Breast epithelium (tissue), 4 donors: ENCODE results near the gene FITM1. TPM values are rescaled to one million over a fixed set of nuclear protein-coding genes. Genes with fewer than 3 reads are reported as not detected.

ENCODE experiments used
- DNase-seq, 2 donors: peaks; one replicate each; pipeline ENCODE4 v3.0.0-alpha.2; 2019; ENCODE audit warnings: low spot score in 2 of 2
- H3K27ac ChIP-seq, 2 donors: fragments of 200-600 bp; sonication (generic) in 1 of 2; one replicate each; pipeline ENCODE4 v1.5.1; 2016 to 2019; ENCODE audit warnings: mild to moderate bottlenecking in 1 of 2
- H3K27me3 ChIP-seq, 2 donors: fragments of 200-600 bp; sonication (generic) in 1 of 2; one replicate each; pipeline versions ENCODE4 v1.5.1 to v1.6.0; 2017 to 2019; ENCODE audit warnings: control low read depth in 1 of 2, mild to moderate bottlenecking in 1 of 2
- H3K36me3 ChIP-seq: fragments of 200-600 bp; one replicate; pipeline ENCODE4 v1.5.1; 2019
- H3K4me1 ChIP-seq, 2 donors: fragments of 200-600 bp; sonication (generic); one replicate each; pipeline ENCODE4 v1.5.1; 2016 to 2019; ENCODE audit warnings: control low read depth in 1 of 2
- H3K4me3 ChIP-seq, 3 donors: fragments of 200-600 bp; sonication (generic); 1 replicate in 2 of 3; 2 replicates in 1 of 3; pipeline ENCODE4 v1.5.1; 2016 to 2019; ENCODE audit warnings: mild to moderate bottlenecking in 3 of 3, moderate library complexity in 2 of 3
- H3K9me3 ChIP-seq, 2 donors: fragments of 200-600 bp; sonication (generic) in 1 of 2; one replicate each; pipeline ENCODE4 v1.5.1; 2016 to 2019; ENCODE audit warnings: control low read depth in 1 of 2
- CTCF ChIP-seq, 3 donors: fragments of 450-650 bp; IDR thresholded peaks; one replicate each; pipeline ENCODE4 v1.5.1; 2016 to 2017; ENCODE audit warnings: antibody characterized with exemption in 3 of 3, mild to moderate bottlenecking in 3 of 3, moderate library complexity in 3 of 3
- POLR2A ChIP-seq: fragments of 450-650 bp; IDR thresholded peaks from one replicate; pipeline ENCODE4 v1.6.1; 2016; ENCODE audit warnings: antibody characterized with exemption, mild to moderate bottlenecking, moderate library complexity
- POLR2AphosphoS5 ChIP-seq, 3 donors: sonication (generic); formaldehyde crosslinking; IDR thresholded peaks; one replicate each; pipeline ENCODE4 v1.6.1; 2017; ENCODE audit warnings: antibody characterized with exemption in 3 of 3
- intact Hi-C: fragments of 100-400 bp; cut with DNase I; formaldehyde crosslinking; loops from one replicate; pipeline ENCODE4 v1.15.1; 2023; ENCODE audit warnings: low total_unique reads
- total RNA-seq, 3 donors: library from RNA; depleted of rRNA; stranded (reverse); fragments of >200 nt; gene quantifications; one replicate each; pipeline ENCODE4 v1.1.0, GENCODE V29; 2016

Gene FITM1
- total RNA-seq, 3 donors from 2014 or later = 1.2 to 2.6 (median 1.6) TPM

- Histone ChIP-seq H3K4me3 (no peak overlapping the region), H3K4me1 (no peaks in the 10 kb centered on the region), H3K27me3 (no peaks in the 10 kb centered on the region), H3K27ac (peak overlapping the region; percentile 66 to 83), H3K9me3 (no peaks in the 10 kb centered on the region), H3K36me3 (peaks cover 8% of the 10 kb centered on the region)
- TF ChIP-seq POLR2AphosphoS5 (IDR thresholded peaks at IDR 0.05) = no peak
- no peak for TF ChIP-seq CTCF (IDR thresholded peaks at IDR 0.05)
- no peak for TF ChIP-seq POLR2A
- no peak for DNase-seq
- intact Hi-C loops = no loop called here
Observed at GRCh38 chr14:24179961-24180796, 49.7 kb downstream of the FITM1 start.

GRCh38 chr14:24181371-24182077 is 51.1 kb downstream of the FITM1 start:
- Histone ChIP-seq H3K4me1 (no peaks in the 10 kb centered on the region), H3K36me3 (peaks cover 7% of the 10 kb centered on the region), H3K27me3 (no peaks in the 10 kb centered on the region), H3K9me3 (no peaks in the 10 kb centered on the region), H3K27ac (no peak overlapping the region), H3K4me3 (no peak overlapping the region)
- intact Hi-C loops = no loop called here
- TF ChIP-seq POLR2A (no peak), POLR2AphosphoS5 (IDR thresholded peaks at IDR 0.05) (no peak), CTCF (IDR thresholded peaks at IDR 0.05) (no peak)
- no peak for DNase-seq

Other genes with a start within 250 kb of the FITM1 start
- 10 to 100 TPM; 38.4 to 48.8 (median 40.0) TPM for gene DHRS4, start 176.9 kb upstream of the FITM1 start, total RNA-seq
- gene DHRS4L2, start 141.7 kb upstream of the FITM1 start, total RNA-seq = 10 to 100 TPM; 13.4 to 22.9 (median 16.8) TPM
- under 1 TPM; 0.16 to 0.98 (median 0.73) TPM for gene CARMIL3, start 78.7 kb upstream of the FITM1 start, total RNA-seq
- not detected for gene CPNE6, start 59.1 kb upstream of the FITM1 start, total RNA-seq
- gene PCK2, start 36.3 kb upstream of the FITM1 start, total RNA-seq = 10 to 100 TPM; 20.5 to 51.5 (median 24.3) TPM
- 10 to 100 TPM; 78.6 to 81.6 (median 80.9) TPM for gene DCAF11, start 15.9 kb upstream of the FITM1 start, total RNA-seq
- 1 to 10 TPM; 2.1 to 5.6 (median 2.5) TPM for gene NRL, start 15.7 kb upstream of the FITM1 start, total RNA-seq
- 100 to 1,000 TPM in 2 of 3 donors, 10 to 100 TPM in 1; 91.1 to 151 (median 135) TPM for gene PSME1, start 5.5 kb downstream of the FITM1 start, total RNA-seq
- 10 to 100 TPM; 13.4 to 19.0 (median 16.5) TPM for gene EMC9, start 10.9 kb downstream of the FITM1 start, total RNA-seq
- 10 to 100 TPM; 22.1 to 69.2 (median 62.1) TPM for gene PSME2, start 16.0 kb downstream of the FITM1 start, total RNA-seq
- 10 to 100 TPM; 29.1 to 43.8 (median 41.0) TPM for gene RNF31, start 16.8 kb downstream of the FITM1 start, total RNA-seq
- gene IRF9, start 30.6 kb downstream of the FITM1 start, total RNA-seq = 10 to 100 TPM; 44.6 to 76.0 (median 54.7) TPM
- 10 to 100 TPM in 1 of 3 donors, 1 to 10 TPM in 2; 2.9 to 10.2 (median 6.6) TPM for gene REC8, start 41.4 kb downstream of the FITM1 start, total RNA-seq
- 10 to 100 TPM; 17.0 to 41.6 (median 21.7) TPM for gene IPO4, start 58.2 kb downstream of the FITM1 start, total RNA-seq
- gene TM9SF1, start 64.8 kb downstream of the FITM1 start, total RNA-seq = 10 to 100 TPM; 52.3 to 75.7 (median 71.1) TPM
- gene TSSK4, start 75.0 kb downstream of the FITM1 start, total RNA-seq = 1 to 10 TPM in 1 of 3 donors, not detected in 2; 1.3 TPM
- 10 to 100 TPM; 66.5 to 88.8 (median 85.0) TPM for gene CHMP4A, start 82.8 kb downstream of the FITM1 start, total RNA-seq
- gene MDP1, start 85.4 kb downstream of the FITM1 start, total RNA-seq = 10 to 100 TPM; 13.1 to 20.8 (median 17.1) TPM
- 100 to 1,000 TPM; 118 to 165 (median 150) TPM for gene NEDD8, start 101.7 kb downstream of the FITM1 start, total RNA-seq
- gene GMPR2, start 102.3 kb downstream of the FITM1 start, total RNA-seq = 10 to 100 TPM; 59.3 to 74.6 (median 66.1) TPM
- gene TINF2, start 112.0 kb downstream of the FITM1 start, total RNA-seq = 10 to 100 TPM; 53.1 to 71.9 (median 55.5) TPM
- 10 to 100 TPM in 1 of 3 donors, 1 to 10 TPM in 1, under 1 TPM in 1; 0.32 to 18.7 (median 1.6) TPM for gene TGM1, start 132.5 kb downstream of the FITM1 start, total RNA-seq
- gene RABGGTA, start 140.9 kb downstream of the FITM1 start, total RNA-seq = 10 to 100 TPM; 24.8 to 41.6 (median 34.4) TPM
- 10 to 100 TPM; 21.9 to 45.7 (median 32.1) TPM for gene DHRS1, start 169.1 kb downstream of the FITM1 start, total RNA-seq
- 10 to 100 TPM; 18.4 to 21.0 (median 19.0) TPM for gene NOP9, start 169.2 kb downstream of the FITM1 start, total RNA-seq
- gene CIDEB, start 177.3 kb downstream of the FITM1 start, total RNA-seq = 10 to 100 TPM in 2 of 3 donors, 1 to 10 TPM in 1; 8.0 to 14.4 (median 10.4) TPM
- gene LTB4R2, start 179.5 kb downstream of the FITM1 start, total RNA-seq = 10 to 100 TPM in 1 of 3 donors, 1 to 10 TPM in 2; 8.5 to 11.1 (median 9.4) TPM
- 10 to 100 TPM in 2 of 3 donors, 1 to 10 TPM in 1; 5.7 to 18.4 (median 12.8) TPM for gene LTB4R, start 180.8 kb downstream of the FITM1 start, total RNA-seq
- gene ADCY4, start 204.4 kb downstream of the FITM1 start, total RNA-seq = 10 to 100 TPM; 13.8 to 60.6 (median 27.7) TPM
- 10 to 100 TPM; 10.7 to 13.4 (median 12.0) TPM for gene RIPK3, start 209.3 kb downstream of the FITM1 start, total RNA-seq
- 10 to 100 TPM; 28.6 to 67.2 (median 32.8) TPM for gene NFATC4, start 237.5 kb downstream of the FITM1 start, total RNA-seq